GM12878 (cell line): ENCODE results near the gene MYRF. TPM values are rescaled to one million over a fixed set of nuclear protein-coding genes. Genes with fewer than 3 reads are reported as not detected.

Source experiments
- ATAC-seq: fragments of 200-7000 bp; cut with Tn5 transposase; 3 replicates; pipeline ENCODE4 v1.9.1; 2020; ENCODE audit warnings: mild to moderate bottlenecking, moderate library complexity
- BruUV-seq: library from RNA; stranded (reverse); fragments of 400-500 nt; replicated peaks from 2 replicates; lab custom pipeline; 2021; lab: Mats Ljungman, UMichigan
- CTCF ChIA-PET: fragments of 300-600 bp; sonication (Branson Sonifier 250); formaldehyde crosslinking; extraction: SDS; loops from one replicate; lab custom pipeline; 2021; ENCODE audit warnings: inconsistent platforms; lab: Yijun Ruan, JAX
- POLR2A ChIA-PET: fragments of 350-600 bp; formaldehyde crosslinking; extraction: SDS; loops from one replicate; lab custom pipeline; 2021; ENCODE audit warnings: inconsistent platforms; lab: Charles Lee
- RAD21 ChIA-PET: fragments of 300-600 bp; sonication (Branson Sonifier 250); formaldehyde crosslinking; loops from one replicate; lab custom pipeline; 2023; ENCODE audit warnings: antibody characterized with exemption; ENCODE audit not compliant: unreplicated experiment; lab: Charles Lee
- SMC1A ChIA-PET: fragments of 300-600 bp; sonication (Branson Sonifier 250); formaldehyde crosslinking; loops from one replicate; lab custom pipeline; 2023; ENCODE audit not compliant: unreplicated experiment, uncharacterized antibody; lab: Charles Lee
- DNase-seq: peaks from one replicate; pipeline ENCODE4 v3.0.0-alpha.2; 2011; ENCODE audit warnings: low read depth, low spot score
- FAIRE-seq: peaks from 3 replicates; lab custom pipeline; 2011; peaks lifted over from hg19 to GRCh38; lab: Jason Lieb, UNC
- H2AFZ ChIP-seq: 2 replicates; pipeline ENCODE4 v1.6.0; 2011; ENCODE audit warnings: low read depth, low read length, control low read depth; ENCODE audit not compliant: control insufficient read depth
- H3K27ac ChIP-seq: 2 replicates; pipeline ENCODE4 v1.5.1; 2011; ENCODE audit warnings: control low read depth; ENCODE audit not compliant: control insufficient read depth, insufficient read depth
- H3K27me3 ChIP-seq, 2 experiments: replicated peaks in 1 of 2; 2 replicates each; pipeline versions ENCODE4 v1.6.0 to v1.6.1; 2011; ENCODE audit warnings: low read length in 1 of 2; ENCODE audit not compliant: control insufficient read depth in 2 of 2, insufficient read depth in 2 of 2
- H3K36me3 ChIP-seq, 2 experiments: 2 replicates each; pipeline ENCODE4 v1.5.1; 2011; ENCODE audit warnings: low read length in 1 of 2; ENCODE audit not compliant: control insufficient read depth in 2 of 2, insufficient read depth in 2 of 2
- H3K4me1 ChIP-seq: 2 replicates; pipeline ENCODE4 v1.6.1; 2011; ENCODE audit warnings: mild to moderate bottlenecking, low read length, moderate library complexity, mixed read lengths; ENCODE audit not compliant: control insufficient read depth, insufficient read depth
- H3K4me2 ChIP-seq: 2 replicates; pipeline ENCODE4 v1.6.0; 2011; ENCODE audit warnings: control low read depth; ENCODE audit not compliant: control insufficient read depth, insufficient read depth
- H3K4me3 ChIP-seq: fragments of 200-600 bp; sonication (generic); 2 replicates; pipeline ENCODE4 v1.5.1; 2016
- H3K79me2 ChIP-seq: 2 replicates; pipeline ENCODE4 v1.6.0; 2011; ENCODE audit warnings: low read length; ENCODE audit not compliant: control insufficient read depth, insufficient read depth
- H3K9ac ChIP-seq: 2 replicates; pipeline ENCODE4 v1.8.0; 2011; ENCODE audit warnings: low read length, control low read depth, mixed read lengths; ENCODE audit not compliant: control insufficient read depth, insufficient read depth
- H3K9me3 ChIP-seq: replicated peaks from 3 replicates; pipeline ENCODE4 v1.5.1; 2011; ENCODE audit warnings: mild to moderate bottlenecking, low read length; ENCODE audit not compliant: control insufficient read depth, insufficient read depth
- H4K20me1 ChIP-seq: 2 replicates; pipeline ENCODE4 v1.6.0; 2011; ENCODE audit not compliant: control insufficient read depth, insufficient read depth
- ATF7 ChIP-seq: fragments of 450-650 bp; IDR thresholded peaks from 2 replicates; pipeline ENCODE4 v1.6.1; 2016; ENCODE audit warnings: low read depth, mild to moderate bottlenecking
- BACH1 ChIP-seq: fragments of 450-650 bp; IDR thresholded peaks from 2 replicates; pipeline ENCODE4 v1.6.1; 2017; ENCODE audit warnings: mild to moderate bottlenecking, borderline replicate concordance
- GATAD2B ChIP-seq: fragments of 450-650 bp; conservative IDR thresholded peaks from 2 replicates; pipeline ENCODE4 v1.6.1; 2017; ENCODE audit warnings: low read depth, mild to moderate bottlenecking, moderate library complexity
- IRF4 ChIP-seq: IDR thresholded peaks from 2 replicates; pipeline ENCODE4 v1.6.1; 2011; ENCODE audit warnings: low read depth, low read length
- MYC ChIP-seq: IDR thresholded peaks from 2 replicates; pipeline ENCODE4 v1.6.1; 2011; ENCODE audit warnings: mild to moderate bottlenecking, low read length, moderate library complexity, inconsistent platforms; ENCODE audit not compliant: insufficient read depth, insufficient replicate concordance, insufficient read length, severe bottlenecking
- PAX8 ChIP-seq: fragments of 450-650 bp; IDR thresholded peaks from 2 replicates; pipeline ENCODE4 v1.6.1; 2017; ENCODE audit warnings: mild to moderate bottlenecking, moderate library complexity
- SIX5 ChIP-seq: IDR thresholded peaks from 2 replicates; pipeline ENCODE4 v1.6.1; 2011; ENCODE audit warnings: mild to moderate bottlenecking, low read depth, low read length, moderate library complexity; ENCODE audit not compliant: severe bottlenecking
- SMAD1 ChIP-seq: fragments of 450-650 bp; IDR thresholded peaks from 2 replicates; pipeline ENCODE4 v1.6.1; 2018; ENCODE audit warnings: mild to moderate bottlenecking, low read depth; ENCODE audit not compliant: partially characterized antibody
- SMARCA5 ChIP-seq: fragments of 450-650 bp; IDR thresholded peaks from 2 replicates; pipeline ENCODE4 v1.6.1; 2017; ENCODE audit warnings: mild to moderate bottlenecking
- ZNF207 ChIP-seq: fragments of 450-650 bp; IDR thresholded peaks from 2 replicates; pipeline ENCODE4 v1.6.1; 2014; ENCODE audit warnings: antibody characterized with exemption, mild to moderate bottlenecking, borderline replicate concordance
- WGBS: methylation state at CpG from one replicate; pipeline ENCODE4 v1.1.6; 2016; ENCODE audit warnings: low lambda C conversion rate; ENCODE audit not compliant: insufficient replicate concordance, insufficient coverage; ENCODE audit errors: missing lambda C conversion rate; 5-methylcytosine and 5-hydroxymethylcytosine counted together
- in situ Hi-C: fragments of 300-500 bp; cut with MboI; formaldehyde crosslinking; loops from 9 replicates; pipeline ENCODE4 v1.14.3; 2018; ENCODE audit warnings: mixed read lengths
- intact Hi-C: fragments of 100-400 bp; cut with micrococcal nuclease; formaldehyde crosslinking; loops from one replicate; pipeline ENCODE4 v1.14.2; 2022; ENCODE audit not compliant: unreplicated experiment
- polyA plus RNA-seq, 11 experiments: library from polyadenylated mRNA; depleted of rRNA in 4 of 11; unstranded in 6 of 11; stranded (reverse) in 5 of 11; fragments of >200 nt; fragmentation: Nextera tagmentation in 4 of 11; fragmentation: Illumina TruSeq in 1 of 11; extraction: Ambion mirVana in 4 of 11; extraction: Trizol in 1 of 11; gene quantifications; 1 replicate in 1 of 11; 2 replicates in 10 of 11; pipeline versions ENCODE4 v1.2.1 to v1.2.3, GENCODE V29; 2011 to 2016; ENCODE audit warnings: inconsistent platforms in 2 of 11, missing spikeins in 2 of 11, low read depth in 1 of 11
- total RNA-seq, 4 experiments: library from RNA; depleted of rRNA in 3 of 4; stranded (reverse); fragments of >200 nt in 3 of 4; fragmentation: Illumina TruSeq in 1 of 4; extraction: Trizol in 1 of 4; gene quantifications; 2 replicates each; pipeline versions ENCODE4 v1.2.1 to v1.2.3, GENCODE V29; 2013 to 2021
- TF ChIP-seq, protein P1 (sequence below): IDR thresholded peaks from 2 replicates; pipeline ENCODE4 v1.6.1; 2011; ENCODE audit warnings: low read depth, mild to moderate bottlenecking, low read length, moderate library complexity, borderline replicate concordance; ENCODE audit errors: extremely low read depth
- TF ChIP-seq, protein P2 (sequence below): fragments of 450-650 bp; IDR thresholded peaks from 2 replicates; pipeline ENCODE4 v1.6.1; 2014; ENCODE audit warnings: mild to moderate bottlenecking
- TF ChIP-seq, protein P3 (sequence below): fragments of 450-650 bp; IDR thresholded peaks from 2 replicates; pipeline ENCODE4 v1.6.1; 2016; ENCODE audit warnings: mild to moderate bottlenecking

Gene MYRF
- total and polyA plus RNA-seq, 10 of the 15 experiments (the other 5 are each of a cell fraction or from before 2014, with no cell fraction given): 0.27 to 15.6 (median 0.89) TPM

DNA sequence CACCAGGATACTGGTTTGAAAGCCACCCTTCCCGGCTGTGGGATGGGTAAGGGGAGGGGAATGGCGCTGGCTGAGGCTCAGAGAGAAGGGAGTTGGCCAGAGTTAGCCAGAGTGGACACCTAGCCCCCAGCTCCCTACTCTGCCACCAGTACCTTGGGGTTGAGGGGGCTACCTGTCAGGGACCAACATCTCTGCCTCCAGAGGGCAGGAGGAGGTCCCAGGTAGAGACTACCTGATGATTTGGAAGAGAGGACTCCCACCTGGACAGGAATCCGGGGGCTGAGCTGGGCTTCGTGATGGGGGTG lies 3.7 kb downstream of the MYRF start:
- Histone ChIP-seq H3K27me3 (no peaks in the 10 kb centered on the region; a peak in 1 of 4 replicates), H3K27ac (no peak overlapping the region), H3K4me1 (peaks cover 8% of the 10 kb centered on the region), H3K4me2 (no peak overlapping the region), H2AFZ (no peak overlapping the region), H3K9ac (no peak overlapping the region), H3K79me2 (no peaks in the 10 kb centered on the region), H3K9me3 (no peaks in the 10 kb centered on the region), H4K20me1 (no peaks in the 10 kb centered on the region), H3K36me3 (no peaks in the 10 kb centered on the region), H3K4me3 (no peak overlapping the region)
- ChIA-PET RAD21 (interaction anchor here (0.9 to 2.0 kb wide), 3 partner anchors 59 to 142 kb away, joined by 3 to 7 read pairs (median 3); partner anchors contain the start of gene FADS2), CTCF (interaction anchor here (0.8 to 4.8 kb wide), 5 partner anchors 8 to 60 kb away, joined by 3 to 35 read pairs (median 4); partner anchors contain the start of genes FEN1 and TMEM258), POLR2A (interaction anchor here (0.6 to 8.0 kb wide), 7 partner anchors 29 to 382 kb away, joined by 4 to 60 read pairs (median 6); partner anchors contain the start of genes FADS2, FEN1, FTH1 and TMEM258), SMC1A (interaction anchor here (0.6 to 3.6 kb wide), 5 partner anchors 32 to 79 kb away, joined by 3 to 15 read pairs (median 3); partner anchors contain the start of gene FEN1)
- FAIRE-seq: no peak
- BruUV-seq: no TSS peak
- ATAC-seq: no peak; the same call in 2 of the 3 replicates
- 31% methylated on average over 4 of the region's 4 CpGs for WGBS
- DNase-seq: no peak
- in situ Hi-C loops (no loop called here), intact Hi-C loops (no loop called here)
- TF ChIP-seq MYC: no peak
- TF ChIP-seq, protein P1, sequence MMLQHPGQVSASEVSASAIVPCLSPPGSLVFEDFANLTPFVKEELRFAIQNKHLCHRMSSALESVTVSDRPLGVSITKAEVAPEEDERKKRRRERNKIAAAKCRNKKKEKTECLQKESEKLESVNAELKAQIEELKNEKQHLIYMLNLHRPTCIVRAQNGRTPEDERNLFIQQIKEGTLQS: no peak
- TF ChIP-seq SIX5: no peak
- TF ChIP-seq SMARCA5: peak; percentile 75
- TF ChIP-seq SMAD1: peak; percentile 38
- no peak for TF ChIP-seq IRF4
- TF ChIP-seq, protein P2, sequence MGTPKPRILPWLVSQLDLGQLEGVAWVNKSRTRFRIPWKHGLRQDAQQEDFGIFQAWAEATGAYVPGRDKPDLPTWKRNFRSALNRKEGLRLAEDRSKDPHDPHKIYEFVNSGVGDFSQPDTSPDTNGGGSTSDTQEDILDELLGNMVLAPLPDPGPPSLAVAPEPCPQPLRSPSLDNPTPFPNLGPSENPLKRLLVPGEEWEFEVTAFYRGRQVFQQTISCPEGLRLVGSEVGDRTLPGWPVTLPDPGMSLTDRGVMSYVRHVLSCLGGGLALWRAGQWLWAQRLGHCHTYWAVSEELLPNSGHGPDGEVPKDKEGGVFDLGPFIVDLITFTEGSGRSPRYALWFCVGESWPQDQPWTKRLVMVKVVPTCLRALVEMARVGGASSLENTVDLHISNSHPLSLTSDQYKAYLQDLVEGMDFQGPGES: no peak
- TF ChIP-seq ATF7: no peak
- no peak for TF ChIP-seq GATAD2B
- 0 out of 2 replicates have a peak, but pooled peaks have one; percentile 8 for TF ChIP-seq BACH1
- TF ChIP-seq, protein P3, sequence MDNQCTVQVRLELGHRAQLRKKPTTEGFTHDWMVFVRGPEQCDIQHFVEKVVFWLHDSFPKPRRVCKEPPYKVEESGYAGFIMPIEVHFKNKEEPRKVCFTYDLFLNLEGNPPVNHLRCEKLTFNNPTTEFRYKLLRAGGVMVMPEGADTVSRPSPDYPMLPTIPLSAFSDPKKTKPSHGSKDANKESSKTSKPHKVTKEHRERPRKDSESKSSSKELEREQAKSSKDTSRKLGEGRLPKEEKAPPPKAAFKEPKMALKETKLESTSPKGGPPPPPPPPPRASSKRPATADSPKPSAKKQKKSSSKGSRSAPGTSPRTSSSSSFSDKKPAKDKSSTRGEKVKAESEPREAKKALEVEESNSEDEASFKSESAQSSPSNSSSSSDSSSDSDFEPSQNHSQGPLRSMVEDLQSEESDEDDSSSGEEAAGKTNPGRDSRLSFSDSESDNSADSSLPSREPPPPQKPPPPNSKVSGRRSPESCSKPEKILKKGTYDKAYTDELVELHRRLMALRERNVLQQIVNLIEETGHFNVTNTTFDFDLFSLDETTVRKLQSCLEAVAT: peak; percentile 89; the same call in 1 of the 2 replicates
- 0 out of 2 replicates have a peak, but pooled peaks have one; percentile 9 for TF ChIP-seq ZNF207
- TF ChIP-seq PAX8: no peak
